CD4-positive, CD25-positive, alpha-beta regulatory T cell (primary cell): ENCODE results near the gene RNASET2. TPM values are rescaled to one million over a fixed set of nuclear protein-coding genes. Genes with fewer than 3 reads are reported as not detected.

ENCODE experiments used
- ATAC-seq, 2 donors: fragments of 150-1000 bp; cut with Tn5 transposase; one replicate each; pipeline ENCODE4 v1.10.0; 2021; ENCODE audit warnings: low read depth in 2 of 2, moderate number of reproducible peaks in 2 of 2, moderate library complexity in 1 of 2
- DNase-seq, 3 donors: peaks; one replicate each; pipeline versions ENCODE4 v3.0.0 to v3.0.0-alpha.2; 2012 to 2022; ENCODE audit warnings: mixed read lengths in 1 of 3
- H3K27ac ChIP-seq: one replicate; pipeline ENCODE4 v1.7.0; 2013; ENCODE audit warnings: mild to moderate bottlenecking, low read length; ENCODE audit not compliant: insufficient read depth, poor library complexity, severe bottlenecking
- H3K27me3 ChIP-seq: one replicate; pipeline ENCODE4 v1.7.0; 2013; ENCODE audit warnings: low read length; ENCODE audit not compliant: control insufficient read depth, insufficient read depth
- H3K36me3 ChIP-seq: one replicate; pipeline ENCODE4 v1.7.0; 2013; ENCODE audit warnings: mild to moderate bottlenecking, low read length, moderate library complexity; ENCODE audit not compliant: control insufficient read depth, insufficient read depth
- H3K4me1 ChIP-seq: 2 replicates; pipeline ENCODE4 v1.7.0; 2013; ENCODE audit warnings: mild to moderate bottlenecking, low read length; ENCODE audit not compliant: insufficient read depth, control insufficient read depth, poor library complexity, severe bottlenecking
- H3K4me3 ChIP-seq: one replicate; pipeline ENCODE4 v1.7.0; 2013; ENCODE audit warnings: low read depth, mild to moderate bottlenecking, low read length, moderate library complexity
- H3K9me3 ChIP-seq, 2 experiments: 1 replicate in 1 of 2; 2 replicates in 1 of 2; pipeline ENCODE4 v1.7.0; 2013; ENCODE audit warnings: low read length in 2 of 2, mild to moderate bottlenecking in 1 of 2, moderate library complexity in 1 of 2; ENCODE audit not compliant: control insufficient read depth in 2 of 2
- H3K27ac Mint-ChIP-seq, 3 donors: one replicate each; pipeline ENCODE4 v1.8.0; 2020 to 2022; ENCODE audit warnings: mild to moderate bottlenecking in 3 of 3, mixed read lengths in 3 of 3, moderate library complexity in 2 of 3
- H3K27me3 Mint-ChIP-seq: one replicate; pipeline ENCODE4 v1.8.0; 2022; ENCODE audit warnings: mild to moderate bottlenecking, mixed read lengths
- H3K36me3 Mint-ChIP-seq: one replicate; pipeline ENCODE4 v1.8.0; 2020; ENCODE audit warnings: mixed read lengths
- H3K4me1 Mint-ChIP-seq, 4 donors: one replicate each; pipeline ENCODE4 v1.8.0; 2020 to 2022; ENCODE audit warnings: mixed read lengths in 4 of 4, mild to moderate bottlenecking in 1 of 4
- H3K4me3 Mint-ChIP-seq, 4 donors: one replicate each; pipeline ENCODE4 v1.8.0; 2020 to 2022; ENCODE audit warnings: mild to moderate bottlenecking in 4 of 4, mixed read lengths in 4 of 4, moderate library complexity in 3 of 4
- H3K9me3 Mint-ChIP-seq, 7 donors: one replicate each; pipeline ENCODE4 v1.8.0; 2020 to 2022; ENCODE audit warnings: mixed read lengths in 7 of 7, mild to moderate bottlenecking in 3 of 7, moderate library complexity in 2 of 7
- polyA plus RNA-seq, 4 donors: library from polyadenylated mRNA; unstranded; fragments of 300-500 nt; fragmentation: Illumina TruSeq; gene quantifications; one replicate each; pipeline ENCODE4 v1.2.3, GENCODE V29; 2021
- total RNA-seq: library from RNA; stranded (reverse); gene quantifications from one replicate; pipeline ENCODE4 v1.2.3, GENCODE V29; 2022

The RNASET2 gene
- total RNA-seq: 213 TPM
- polyA plus RNA-seq: 100 to 1,000 TPM; 361 to 410 (median 381) TPM

- Histone ChIP-seq H3K27me3 (no peaks in the 10 kb centered on the region), H3K27ac (peak within 1 kb of the TSS; percentile 95), H3K4me3 (peak within 1 kb of the TSS; percentile 90), H3K9me3 (no peaks in the 10 kb centered on the region), H3K4me1 (peaks cover 77% of the 10 kb centered on the region), H3K36me3 (peaks cover 6% of the 10 kb centered on the region)
- DNase-seq (peak; percentile 94 to 98 (median 98)), ATAC-seq (peak; percentile 89 to 90)
- peaks cover 33 to 77% (median 54%) of the 10 kb centered on the region in 4 donors for H3K4me1 Mint-ChIP-seq
- no peaks in the 10 kb centered on the region for H3K36me3 Mint-ChIP-seq
- peak within 1 kb of the TSS; percentile 84 to 98 (median 95) for H3K4me3 Mint-ChIP-seq
- no peaks in the 10 kb centered on the region for H3K27me3 Mint-ChIP-seq
- no peaks in the 10 kb centered on the region for H3K9me3 Mint-ChIP-seq
- H3K27ac Mint-ChIP-seq: peak within 1 kb of the TSS; percentile 97 to 99 (median 99)
These were observed at the start of gene RNASET2 for GRCh38 chr6:166956444-166957086. Gene RNASET2 (minus strand): TSS chr6:166956550. CDS start chr6:166956182, 368 bp downstream.

- peak overlapping the region in 1 of 4 donors; percentile 2 for H3K4me3 Mint-ChIP-seq
- H3K27ac Mint-ChIP-seq: no peak overlapping the region
- peaks cover 42% of the 10 kb centered on the region for H3K36me3 Mint-ChIP-seq
- ATAC-seq (no peak), DNase-seq (no peak)
- no peak overlapping the region for H3K27ac ChIP-seq
- H3K9me3 ChIP-seq: no peaks in the 10 kb centered on the region
- H3K4me1 ChIP-seq: peaks cover 20% of the 10 kb centered on the region
- no peak overlapping the region for H3K4me3 ChIP-seq
- H3K9me3 Mint-ChIP-seq: no peaks in the 10 kb centered on the region
- H3K27me3 Mint-ChIP-seq: no peaks in the 10 kb centered on the region
- H3K4me1 Mint-ChIP-seq: peaks cover 21 to 36% (median 25%) of the 10 kb centered on the region in 4 donors
- H3K36me3 ChIP-seq: peaks cover 32% of the 10 kb centered on the region
- no peaks in the 10 kb centered on the region for H3K27me3 ChIP-seq
These were observed 49.2 kb upstream of the RNASET2 start for GRCh38 chr6:167005350-167006159.

DNA sequence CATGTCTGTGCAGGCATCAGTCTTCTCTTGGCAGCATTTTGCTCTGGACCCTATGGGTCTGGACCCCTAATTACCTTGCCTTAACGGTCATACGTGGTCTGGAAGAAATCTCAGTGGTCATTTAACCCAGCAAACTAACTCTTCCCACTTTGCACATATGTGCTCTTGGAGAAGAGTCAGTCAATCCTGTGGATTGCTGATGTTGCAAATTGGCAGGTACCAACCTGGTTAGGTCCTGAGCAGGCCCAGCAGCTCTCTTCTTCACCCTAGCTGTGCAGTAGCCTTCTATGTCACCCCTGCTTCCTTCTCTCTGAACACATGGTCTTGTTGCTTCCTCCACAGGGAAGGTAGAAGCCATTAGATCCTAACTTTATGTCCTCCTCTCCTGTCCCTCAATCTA, 44.4 kb upstream of the RNASET2 start:
- Mint-ChIP-seq H3K36me3 (peaks cover 12% of the 10 kb centered on the region), H3K4me3 (peak overlapping the region; percentile 73 to 97 (median 93)), H3K4me1 (peaks cover 29 to 44% (median 32%) of the 10 kb centered on the region in 4 donors), H3K27me3 (no peaks in the 10 kb centered on the region), H3K9me3 (no peaks in the 10 kb centered on the region), H3K27ac (peak overlapping the region in 1 of 3 donors; percentile 78)
- DNase-seq (no peak), ATAC-seq (no peak)
- Histone ChIP-seq H3K36me3 (peaks cover 15% of the 10 kb centered on the region), H3K4me1 (peaks cover 36% of the 10 kb centered on the region), H3K9me3 (no peaks in the 10 kb centered on the region), H3K27me3 (no peaks in the 10 kb centered on the region), H3K4me3 (peak overlapping the region; percentile 86), H3K27ac (no peak overlapping the region)

- peak overlapping the region; percentile 86 for H3K4me3 ChIP-seq
- no peaks in the 10 kb centered on the region for H3K27me3 ChIP-seq
- ATAC-seq: no peak
- peak overlapping the region; percentile 78 to 85 (median 83) for H3K27ac Mint-ChIP-seq
- H3K27ac ChIP-seq: peak overlapping the region; percentile 79
- no peaks in the 10 kb centered on the region for H3K27me3 Mint-ChIP-seq
- H3K9me3 ChIP-seq: no peaks in the 10 kb centered on the region
- peaks cover 14% of the 10 kb centered on the region for H3K36me3 ChIP-seq
- H3K36me3 Mint-ChIP-seq: peaks cover 5% of the 10 kb centered on the region
- peak overlapping the region; percentile 92 to 97 (median 94) for H3K4me3 Mint-ChIP-seq
- DNase-seq: peak in 2 of 3 donors; percentile 20 to 26
- no peaks in the 10 kb centered on the region for H3K9me3 Mint-ChIP-seq
- peaks cover 36% of the 10 kb centered on the region for H3K4me1 ChIP-seq
- peaks cover 30 to 46% (median 35%) of the 10 kb centered on the region in 4 donors for H3K4me1 Mint-ChIP-seq
These were observed 43.5 kb upstream of the RNASET2 start for GRCh38 chr6:166999884-167000253.

- Histone ChIP-seq H3K27ac (peak within 1 kb of the TSS; percentile 79), H3K27me3 (no peaks in the 10 kb centered on the region), H3K4me1 (peaks cover 36% of the 10 kb centered on the region), H3K4me3 (peak within 1 kb of the TSS; percentile 86), H3K36me3 (peaks cover 15% of the 10 kb centered on the region), H3K9me3 (no peaks in the 10 kb centered on the region)
- H3K27me3 Mint-ChIP-seq: no peaks in the 10 kb centered on the region
- H3K27ac Mint-ChIP-seq: peak within 1 kb of the TSS; percentile 78 to 89 (median 85)
- peak within 1 kb of the TSS; percentile 92 to 97 (median 94) for H3K4me3 Mint-ChIP-seq
- DNase-seq (peak; percentile 85 to 94 (median 87)), ATAC-seq (peak; percentile 93 to 95)
- H3K9me3 Mint-ChIP-seq: no peaks in the 10 kb centered on the region
- peaks cover 32 to 48% (median 37%) of the 10 kb centered on the region in 4 donors for H3K4me1 Mint-ChIP-seq
- peaks cover 9% of the 10 kb centered on the region for H3K36me3 Mint-ChIP-seq
These were observed 43.0 kb upstream of the RNASET2 start, which contains the start of gene CEP43 for GRCh38 chr6:166999145-166999883. Gene CEP43 (plus strand): TSS chr6:166999397. CDS start chr6:166999413, 16 bp downstream.

DNA sequence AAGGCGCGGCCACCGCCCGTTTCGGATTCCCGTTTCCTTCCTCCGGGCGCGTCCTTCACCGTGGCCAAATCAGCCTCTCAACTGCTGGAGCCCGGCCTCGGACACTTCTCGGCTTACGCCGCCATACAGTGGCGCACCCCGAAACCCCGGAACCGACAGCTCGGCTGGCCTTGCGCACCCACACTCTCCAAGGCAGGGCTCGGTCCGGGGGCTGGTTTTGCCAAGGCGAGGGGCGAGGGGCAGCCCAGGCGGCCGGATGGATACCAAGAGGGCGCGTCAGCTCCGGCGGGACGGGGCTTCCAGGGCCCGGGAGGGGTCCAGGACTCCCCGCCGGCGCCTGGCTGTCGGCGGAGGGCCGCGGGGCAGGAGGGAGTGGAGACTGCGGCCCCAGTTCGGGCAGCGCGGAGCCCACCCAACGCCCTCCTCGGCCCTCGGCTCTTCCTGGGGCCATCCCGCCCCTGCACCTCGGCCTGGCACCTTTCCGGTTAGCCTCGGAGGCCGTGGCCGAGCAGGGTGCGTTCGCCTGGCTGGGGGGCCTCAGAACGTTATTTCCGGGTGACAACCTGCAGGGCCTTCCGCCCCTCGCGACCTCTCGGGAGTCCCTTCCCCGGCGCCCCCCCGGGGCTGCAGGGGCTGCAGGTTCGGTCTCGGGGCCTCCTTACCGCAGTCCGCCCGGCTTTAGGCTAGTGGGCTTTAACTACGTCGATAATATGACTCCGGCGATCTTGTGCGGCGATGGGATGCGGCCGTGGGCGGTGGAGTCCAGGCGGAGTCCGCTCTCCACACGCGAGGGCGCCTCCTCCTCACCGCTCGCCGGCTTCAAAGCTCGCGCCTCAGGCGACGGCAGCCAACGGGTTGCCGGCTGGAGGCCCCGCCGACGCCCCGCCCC, 42.1 kb upstream of the RNASET2 start:
- H3K4me3 ChIP-seq: peak overlapping the region; percentile 34
- H3K36me3 Mint-ChIP-seq: peaks cover 9% of the 10 kb centered on the region

More for the DNA sequence above, 42.1 kb upstream of the RNASET2 start:
- Mint-ChIP-seq H3K4me3 (peak overlapping the region; percentile 91 to 95 (median 94)), H3K27ac (peak overlapping the region in 2 of 3 donors; percentile 38 to 89), H3K9me3 (no peaks in the 10 kb centered on the region), H3K27me3 (no peaks in the 10 kb centered on the region), H3K4me1 (peaks cover 32 to 48% (median 38%) of the 10 kb centered on the region in 4 donors)
- Histone ChIP-seq H3K9me3 (no peaks in the 10 kb centered on the region), H3K27ac (peak overlapping the region; percentile 79), H3K36me3 (peaks cover 10% of the 10 kb centered on the region), H3K4me1 (peaks cover 36% of the 10 kb centered on the region), H3K27me3 (no peaks in the 10 kb centered on the region)
- peak in 1 of 2 donors; percentile 2 for ATAC-seq
- peak; percentile 3 to 20 (median 7) for DNase-seq
